ENCODE data around the gene CAVIN3.

CAVIN3 gene

DNA sequence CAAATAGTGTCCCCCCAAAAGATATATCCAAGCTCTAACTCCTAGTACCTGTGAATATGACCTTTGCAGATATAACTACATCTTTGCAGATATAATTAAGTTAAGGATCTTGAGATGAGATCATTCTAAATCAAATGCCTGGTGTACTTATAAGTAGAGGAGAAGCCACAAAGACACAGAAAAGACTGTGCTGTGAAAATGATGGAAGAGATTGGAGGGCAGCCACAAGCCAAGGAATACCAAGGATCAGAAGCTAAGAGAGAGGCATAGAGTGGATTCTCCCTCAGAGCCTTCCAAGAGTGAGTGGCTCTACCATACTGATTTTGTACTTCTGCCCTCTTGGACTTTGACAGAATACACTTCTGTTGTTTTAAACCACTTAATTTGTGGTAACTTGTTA, 7.5 kb upstream of the CAVIN3 start:
- TF ChIP-seq, protein P1, sequence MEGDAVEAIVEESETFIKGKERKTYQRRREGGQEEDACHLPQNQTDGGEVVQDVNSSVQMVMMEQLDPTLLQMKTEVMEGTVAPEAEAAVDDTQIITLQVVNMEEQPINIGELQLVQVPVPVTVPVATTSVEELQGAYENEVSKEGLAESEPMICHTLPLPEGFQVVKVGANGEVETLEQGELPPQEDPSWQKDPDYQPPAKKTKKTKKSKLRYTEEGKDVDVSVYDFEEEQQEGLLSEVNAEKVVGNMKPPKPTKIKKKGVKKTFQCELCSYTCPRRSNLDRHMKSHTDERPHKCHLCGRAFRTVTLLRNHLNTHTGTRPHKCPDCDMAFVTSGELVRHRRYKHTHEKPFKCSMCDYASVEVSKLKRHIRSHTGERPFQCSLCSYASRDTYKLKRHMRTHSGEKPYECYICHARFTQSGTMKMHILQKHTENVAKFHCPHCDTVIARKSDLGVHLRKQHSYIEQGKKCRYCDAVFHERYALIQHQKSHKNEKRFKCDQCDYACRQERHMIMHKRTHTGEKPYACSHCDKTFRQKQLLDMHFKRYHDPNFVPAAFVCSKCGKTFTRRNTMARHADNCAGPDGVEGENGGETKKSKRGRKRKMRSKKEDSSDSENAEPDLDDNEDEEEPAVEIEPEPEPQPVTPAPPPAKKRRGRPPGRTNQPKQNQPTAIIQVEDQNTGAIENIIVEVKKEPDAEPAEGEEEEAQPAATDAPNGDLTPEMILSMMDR (IDR thresholded peaks at IDR 0.05; ENCODE audit: extremely low read depth, insufficient read depth, missing control alignments) = no peak
- DNase-seq (ENCODE audit: low spot score) = no peak
- in situ Hi-C loops (cut with MboI; ENCODE audit: low pct_unique_long_range_greater_than_20kb, low sequenced_read_pairs, unreplicated experiment) = loop anchor here (25.0 kb wide), 1 partner anchor 316 kb away; the partner anchor contains the start of gene OR56A4

DNA sequence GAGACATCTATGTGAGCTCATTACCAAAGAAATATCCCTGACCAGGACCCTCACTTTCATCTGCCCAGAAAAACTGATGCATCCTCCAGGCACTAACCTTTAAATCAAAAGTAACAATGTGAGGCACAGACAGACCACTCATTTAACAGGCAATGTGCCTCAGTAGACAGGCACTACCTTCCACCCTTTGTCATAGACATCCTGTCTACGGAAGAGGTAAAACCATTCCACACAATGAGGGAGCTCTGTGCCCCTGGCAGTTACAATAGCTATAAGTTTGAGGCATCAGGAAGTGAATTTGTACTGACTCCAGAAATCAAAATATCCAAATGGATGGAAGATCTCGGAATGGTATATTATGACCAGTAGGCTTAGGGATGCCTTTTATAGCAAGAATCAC, 6.7 kb upstream of the CAVIN3 start:
- no peak for DNase-seq (ENCODE audit: low spot score)
- in situ Hi-C loops (cut with MboI; ENCODE audit: low pct_unique_long_range_greater_than_20kb, low sequenced_read_pairs, unreplicated experiment) = loop anchor here (25.0 kb wide), 1 partner anchor 315 kb away; the partner anchor contains the start of gene OR56A4
- TF ChIP-seq, protein P1 (IDR thresholded peaks at IDR 0.05; ENCODE audit: extremely low read depth, insufficient read depth, missing control alignments) = no peak

DNA sequence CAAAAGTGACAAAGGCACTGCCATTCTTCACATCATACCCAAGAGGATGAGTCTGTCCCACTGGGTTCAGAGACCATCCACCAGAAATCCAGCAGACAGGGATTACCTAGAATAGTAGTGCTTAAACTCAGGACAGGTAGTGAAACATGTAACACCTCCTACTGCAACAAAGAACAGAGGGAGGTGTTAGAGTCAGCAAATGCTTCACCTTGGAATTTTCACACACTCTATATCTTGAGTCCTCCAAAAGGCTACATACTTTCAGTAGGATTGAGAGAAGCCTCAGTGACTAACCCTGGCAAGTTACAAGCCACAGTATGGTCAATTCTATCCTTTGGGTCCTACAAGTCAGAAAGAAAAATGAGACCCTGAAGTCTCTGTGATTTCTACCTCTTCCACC, 6.0 kb upstream of the CAVIN3 start:
- DNase-seq (ENCODE audit: low spot score) = no peak
- in situ Hi-C loops (cut with MboI; ENCODE audit: low pct_unique_long_range_greater_than_20kb, low sequenced_read_pairs, unreplicated experiment) = loop anchor here (25.0 kb wide), 1 partner anchor 314 kb away; the partner anchor contains the start of gene OR56A4
- TF ChIP-seq, protein P1 (IDR thresholded peaks at IDR 0.05; ENCODE audit: extremely low read depth, insufficient read depth, missing control alignments) = no peak

DNA sequence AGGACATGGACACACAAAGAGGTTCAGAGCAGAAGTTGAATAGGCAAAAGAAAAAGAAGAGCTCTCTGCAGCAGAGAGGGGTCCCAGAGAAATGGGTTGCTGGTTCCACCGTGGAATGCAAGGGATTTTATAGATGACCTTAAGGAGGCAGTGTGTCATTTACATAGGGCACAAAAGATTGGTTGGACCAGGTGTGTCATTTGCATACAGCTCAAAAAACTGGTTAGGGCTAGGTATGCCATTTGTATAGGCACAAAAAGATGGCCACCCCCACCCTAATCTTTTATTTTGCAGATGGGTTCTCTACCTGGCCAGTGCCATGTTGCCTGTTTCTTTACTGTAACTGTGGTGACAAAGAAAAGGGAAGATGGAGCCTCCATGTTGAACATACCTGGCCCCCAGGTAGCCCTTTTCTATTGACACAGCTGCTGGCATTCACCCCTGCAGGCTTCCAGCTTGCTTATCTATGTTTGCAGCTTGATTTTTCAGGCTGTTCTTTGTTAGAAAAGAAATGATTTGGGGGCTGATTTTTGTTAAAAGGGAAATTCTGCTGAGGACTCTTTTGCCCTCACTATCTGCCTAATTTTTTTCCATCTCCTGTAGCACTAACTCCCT, 3.1 kb upstream of the CAVIN3 start:
- no peak for DNase-seq (ENCODE audit: low spot score)
- TF ChIP-seq, protein P1 (IDR thresholded peaks at IDR 0.05; ENCODE audit: extremely low read depth, insufficient read depth, missing control alignments) = no peak
- in situ Hi-C loops (cut with MboI; ENCODE audit: low pct_unique_long_range_greater_than_20kb, low sequenced_read_pairs, unreplicated experiment) = no loop called here

DNA sequence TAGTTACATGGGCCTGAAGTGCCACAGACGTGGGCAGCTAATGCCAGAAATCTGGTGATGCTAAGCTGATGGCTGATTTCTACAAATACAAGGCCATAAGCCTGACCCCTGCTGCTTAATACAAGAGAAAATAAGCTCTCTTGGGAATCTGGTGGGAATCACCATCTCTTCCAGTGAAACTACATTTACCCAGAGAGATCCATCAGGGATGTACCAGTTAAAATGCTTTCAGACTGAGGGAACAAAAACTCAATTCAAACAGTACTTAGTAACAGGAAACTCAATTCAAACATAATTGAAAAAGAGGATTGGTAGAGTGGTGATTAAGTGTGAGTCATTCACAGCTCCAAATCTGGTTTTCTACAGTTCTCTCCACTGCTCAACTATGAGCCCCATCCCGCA, 1.7 kb upstream of the CAVIN3 start:
- no peak for DNase-seq (ENCODE audit: low spot score)
- in situ Hi-C loops (cut with MboI; ENCODE audit: low pct_unique_long_range_greater_than_20kb, low sequenced_read_pairs, unreplicated experiment) = no loop called here

DNA sequence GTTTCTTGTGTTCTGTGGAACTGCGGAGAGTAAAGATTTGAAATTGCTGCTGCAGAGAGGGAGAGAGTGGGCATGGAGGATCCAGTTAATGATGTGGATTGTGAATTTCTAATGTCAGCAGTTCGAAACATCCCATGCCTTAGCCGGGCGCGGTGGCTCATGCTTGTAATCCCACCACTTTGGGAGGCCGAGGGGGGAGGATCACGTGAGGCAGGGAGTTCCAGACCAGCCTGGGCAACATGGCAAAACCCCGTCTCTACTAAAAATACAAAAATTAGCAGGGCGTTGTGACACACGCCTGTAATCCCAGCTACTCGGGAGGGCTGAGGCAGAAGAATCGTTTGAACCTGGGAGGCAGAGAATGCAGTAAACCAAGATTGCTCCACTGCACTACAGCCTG, 1.1 kb upstream of the CAVIN3 start:
- DNase-seq (ENCODE audit: low spot score) = no peak
- TF ChIP-seq, protein P1 (IDR thresholded peaks at IDR 0.05; ENCODE audit: extremely low read depth, insufficient read depth, missing control alignments) = no peak
- in situ Hi-C loops (cut with MboI; ENCODE audit: low pct_unique_long_range_greater_than_20kb, low sequenced_read_pairs, unreplicated experiment) = no loop called here

More for the DNA sequence above, 1.7 kb upstream of the CAVIN3 start:
- TF ChIP-seq, protein P1 (IDR thresholded peaks at IDR 0.05; ENCODE audit: extremely low read depth, insufficient read depth, missing control alignments) = no peak
